HepG2 (cell line): ENCODE data around the gene RDH16. TPM values are rescaled to one million over a fixed set of nuclear protein-coding genes. Genes with fewer than 3 reads are reported as not detected.

Source experiments
- CENPX ChIP-seq: sonication (generic); formaldehyde crosslinking; IDR thresholded peaks from 2 replicates; pipeline ENCODE4 v1.9.0; 2021; ENCODE audit warnings: mild to moderate bottlenecking, missing genetic modification reagents, moderate library complexity
- FOSL2 ChIP-seq: sonication (generic); formaldehyde crosslinking; IDR thresholded peaks from 2 replicates; pipeline ENCODE4 v1.4.0; 2020; ENCODE audit warnings: missing genetic modification reagents
- GMEB1 ChIP-seq: sonication (generic); formaldehyde crosslinking; IDR thresholded peaks from 2 replicates; pipeline ENCODE4 v1.5.1; 2020; ENCODE audit warnings: missing genetic modification reagents, mild to moderate bottlenecking, borderline replicate concordance
- HBP1 ChIP-seq: IDR thresholded peaks from 2 replicates; pipeline ENCODE4 v1.6.1; 2016; ENCODE audit warnings: low read depth, control low read depth
- HDAC1 ChIP-seq: sonication (generic); formaldehyde crosslinking; IDR thresholded peaks from 2 replicates; pipeline ENCODE4 v1.5.1; 2020; ENCODE audit warnings: mild to moderate bottlenecking, missing genetic modification reagents
- HOXA3 ChIP-seq: sonication (generic); formaldehyde crosslinking; IDR thresholded peaks from 2 replicates; pipeline ENCODE4 v1.5.0; 2020; ENCODE audit warnings: missing genetic modification reagents
- KDM1A ChIP-seq: IDR thresholded peaks from 2 replicates; pipeline ENCODE4 v1.6.1; 2016; ENCODE audit warnings: missing compliant biosample characterization
- MAFF ChIP-seq: IDR thresholded peaks from 2 replicates; pipeline ENCODE4 v1.6.1; 2011; ENCODE audit warnings: low read depth, low read length, improper control_type of control experiment
- MYC ChIP-seq: sonication (generic); formaldehyde crosslinking; IDR thresholded peaks from 2 replicates; pipeline ENCODE4 v1.9.0; 2021; ENCODE audit warnings: missing genetic modification reagents, borderline replicate concordance
- NFIB ChIP-seq: sonication (generic); formaldehyde crosslinking; IDR thresholded peaks from 2 replicates; pipeline ENCODE4 v1.9.0; 2021; ENCODE audit warnings: missing genetic modification reagents, mild to moderate bottlenecking, borderline replicate concordance
- RAD51 ChIP-seq: fragments of 450-650 bp; IDR thresholded peaks from 2 replicates; pipeline ENCODE4 v1.6.1; 2016; ENCODE audit warnings: borderline replicate concordance
- REST ChIP-seq, 2 experiments: IDR thresholded peaks; 2 replicates each; pipeline ENCODE4 v1.6.1; 2011 to 2012; ENCODE audit warnings: low read length in 2 of 2, borderline replicate concordance in 1 of 2, low read depth in 1 of 2, mild to moderate bottlenecking in 1 of 2, moderate library complexity in 1 of 2
- SMARCC2 ChIP-seq: fragments of 450-650 bp; IDR thresholded peaks from 2 replicates; pipeline ENCODE4 v1.6.1; 2017; ENCODE audit warnings: antibody characterized with exemption, mild to moderate bottlenecking
- SSRP1 ChIP-seq: IDR thresholded peaks from 2 replicates; pipeline ENCODE4 v1.6.1; 2016; ENCODE audit warnings: control low read depth
- TBX3 ChIP-seq: fragments of 450-650 bp; IDR thresholded peaks from 2 replicates; pipeline ENCODE4 v1.6.1; 2017; ENCODE audit warnings: antibody characterized with exemption, mild to moderate bottlenecking, inconsistent platforms, borderline replicate concordance
- ZMYM4 ChIP-seq: sonication (generic); formaldehyde crosslinking; IDR thresholded peaks from 2 replicates; pipeline ENCODE4 v1.8.1; 2023; ENCODE audit warnings: mild to moderate bottlenecking, missing genetic modification reagents
- ZNF205 ChIP-seq: IDR thresholded peaks from 2 replicates; pipeline ENCODE4 v1.6.1; 2018; ENCODE audit warnings: missing biosample characterization, missing genetic modification reagents
- ZNF331 ChIP-seq: sonication (generic); formaldehyde crosslinking; IDR thresholded peaks from 2 replicates; pipeline ENCODE4 v1.4.0; 2020; ENCODE audit warnings: missing genetic modification reagents
- ZNF343 ChIP-seq: sonication (generic); formaldehyde crosslinking; IDR thresholded peaks from 2 replicates; pipeline ENCODE4 v1.4.0; 2020; ENCODE audit warnings: mild to moderate bottlenecking, missing genetic modification reagents
- ZNF431 ChIP-seq: sonication (generic); formaldehyde crosslinking; IDR thresholded peaks from 2 replicates; pipeline ENCODE4 v1.9.0; 2022; ENCODE audit warnings: missing genetic modification reagents, low read depth, mild to moderate bottlenecking, borderline replicate concordance
- ZNF432 ChIP-seq: sonication (generic); formaldehyde crosslinking; IDR thresholded peaks from 2 replicates; pipeline ENCODE4 v1.5.0; 2020; ENCODE audit warnings: missing genetic modification reagents, mild to moderate bottlenecking, borderline replicate concordance
- ZNF607 ChIP-seq: sonication (generic); formaldehyde crosslinking; IDR thresholded peaks from 2 replicates; pipeline ENCODE4 v1.5.1; 2020; ENCODE audit warnings: missing genetic modification reagents, mild to moderate bottlenecking, borderline replicate concordance
- ZNF670 ChIP-seq: sonication (generic); formaldehyde crosslinking; IDR thresholded peaks from 2 replicates; pipeline ENCODE4 v1.8.0; 2022; ENCODE audit warnings: mild to moderate bottlenecking, missing genetic modification reagents, borderline replicate concordance
- polyA plus RNA-seq, 8 experiments: library from polyadenylated mRNA; depleted of rRNA in 3 of 8; stranded (reverse) in 7 of 8; unstranded in 1 of 8; fragments of >200 nt; fragmentation: Illumina TruSeq in 4 of 8; extraction: Trizol in 4 of 8; gene quantifications; 2 replicates each; pipeline versions ENCODE4 v1.2.1 to v1.2.3, GENCODE V29; 2011 to 2016; ENCODE audit warnings: low read depth in 4 of 8, missing spikeins in 1 of 8, mixed read lengths in 1 of 8; ENCODE audit not compliant: insufficient read depth in 1 of 8
- total RNA-seq, 5 experiments: library from RNA; depleted of rRNA; stranded (reverse); fragments of >200 nt; fragmentation: Illumina TruSeq; extraction: Trizol; gene quantifications; 2 replicates each; pipeline ENCODE4 v1.2.3, GENCODE V29; 2016; ENCODE audit warnings: low read depth in 1 of 5

RDH16 gene
- total and polyA plus RNA-seq, 2 of the 13 experiments (the other 11 are each of a cell fraction or from before 2014, with no cell fraction given): 0.05 to 0.13 TPM

- TF ChIP-seq REST (IDR thresholded peaks at IDR 0.05; ENCODE audit: borderline replicate concordance in 1 of 2, low read depth in 1 of 2, low read length in 2 of 2) (peak in 1 of 2 experiments; percentile 49; a peak in 1 of 4 replicates), NFIB (CRISPR knock-in tag) (no peak), MYC (peak; percentile 22; the same call in 1 of the 2 replicates), RAD51 (no peak), ZNF670 (CRISPR knock-in tag) (peak; percentile 96), HOXA3 (CRISPR knock-in tag) (peak; percentile 87), MAFF (peak; percentile 81), ZNF607 (CRISPR knock-in tag) (0 out of 2 replicates have a peak, but pooled peaks have one; percentile 53), HBP1 (CRISPR knock-in tag) (peak; percentile 64), TBX3 (peak; percentile 80; the same call in 1 of the 2 replicates), ZNF205 (peak; percentile 86), ZNF431 (peak; percentile 86; the same call in 1 of the 2 replicates), KDM1A (CRISPR knock-in tag) (peak; percentile 65), HDAC1 (peak; percentile 95), ZNF343 (0 out of 2 replicates have a peak, but pooled peaks have one; percentile 23), ZMYM4 (CRISPR knock-in tag) (peak; percentile 90), ZNF432 (CRISPR knock-in tag) (no peak), SSRP1 (CRISPR knock-in tag) (peak; percentile 48; the same call in 1 of the 2 replicates), GMEB1 (CRISPR knock-in tag) (peak; percentile 46; the same call in 1 of the 2 replicates), ZNF331 (CRISPR knock-in tag) (peak; percentile 78), SMARCC2 (peak; percentile 33; the same call in 1 of the 2 replicates), CENPX (no peak), FOSL2 (CRISPR knock-in tag) (peak; percentile 86)
Observed at GRCh38 chr12:56941299-56942017, 15.9 kb downstream of the RDH16 start (continued).
